HK-2 (cell line): ENCODE data around the gene RASD1.
"Not testable (repeated sequence)": the region's sequence is repeated elsewhere in the genome, so short reads cannot be mapped to it uniquely, and the experiment has no call there.

Source experiments
- DNase-seq: peaks from one replicate; pipeline ENCODE4 v3.0.0-alpha.2; 2018; ENCODE audit not compliant: unreplicated experiment

The RASD1 gene

DNA sequence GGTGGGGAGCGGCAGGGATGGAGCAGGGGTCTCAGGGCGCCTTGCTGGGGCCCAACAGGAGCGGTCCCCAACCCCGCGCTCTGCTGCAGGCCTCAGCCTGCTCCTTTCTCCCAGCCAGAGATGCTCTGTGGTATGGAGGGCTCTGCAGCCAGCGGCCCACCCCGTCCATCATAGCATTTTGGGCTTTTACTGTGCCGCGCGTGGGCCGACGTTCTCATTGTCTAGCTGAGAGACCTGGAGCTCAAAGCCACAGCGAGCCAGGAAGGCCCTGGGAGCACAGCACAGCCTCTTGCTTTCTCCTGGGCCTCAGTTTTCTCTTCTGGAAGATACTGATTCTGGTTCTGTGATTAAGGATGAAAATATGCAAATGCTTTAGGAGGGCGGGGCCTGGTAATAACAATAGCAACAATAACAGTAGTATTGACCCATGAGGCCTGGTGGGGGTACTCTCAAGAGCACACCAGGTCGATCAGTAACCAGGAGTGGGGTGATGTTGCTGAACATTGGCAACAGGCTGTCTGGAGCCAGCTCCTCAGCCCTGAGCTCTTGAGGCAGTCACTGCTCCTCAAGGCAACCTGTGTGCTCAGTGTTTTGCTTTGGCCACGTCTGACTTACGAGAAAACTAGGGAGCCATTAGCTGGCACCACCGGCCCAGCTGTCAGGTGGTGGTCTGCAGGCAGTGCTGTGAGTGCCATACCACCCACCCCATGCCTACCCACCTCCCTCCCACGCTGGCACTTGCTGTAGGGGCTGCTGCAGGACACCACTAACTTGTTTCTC, 1.1 kb upstream of the RASD1 start:
- no peak for DNase-seq

DNA sequence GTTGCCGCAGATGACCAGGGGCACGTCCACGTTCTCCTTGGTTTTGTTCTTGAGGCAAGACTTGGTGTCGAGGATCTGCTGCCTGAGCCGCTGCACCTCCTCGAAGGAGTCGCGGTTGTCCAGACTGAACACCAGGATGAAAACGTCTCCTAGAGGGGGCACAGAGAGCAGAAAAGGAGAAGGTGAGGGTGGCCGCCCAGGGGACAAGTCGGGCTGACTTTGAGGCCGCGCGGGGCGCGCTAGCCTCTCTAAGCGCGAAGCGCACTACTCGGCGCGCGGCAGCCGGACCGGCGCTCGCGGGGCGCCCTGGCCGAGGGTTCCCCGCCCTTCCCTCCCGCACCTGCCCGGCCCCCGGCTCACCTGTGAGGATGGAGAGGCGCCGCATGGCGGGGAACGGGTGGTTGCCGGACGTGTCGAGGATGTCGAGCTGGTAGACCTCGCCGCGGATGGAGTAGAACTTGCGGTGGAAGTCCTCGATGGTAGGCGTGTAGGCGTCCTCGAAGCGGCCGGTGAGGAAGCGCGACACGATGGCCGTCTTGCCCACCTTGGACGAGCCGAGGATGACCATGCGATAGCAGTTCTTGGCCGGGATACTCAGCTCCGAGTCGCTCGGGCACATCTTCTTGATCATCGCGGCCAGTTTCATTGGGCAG, 533 bp downstream of the RASD1 start:
- DNase-seq: peak; percentile 27

DNA sequence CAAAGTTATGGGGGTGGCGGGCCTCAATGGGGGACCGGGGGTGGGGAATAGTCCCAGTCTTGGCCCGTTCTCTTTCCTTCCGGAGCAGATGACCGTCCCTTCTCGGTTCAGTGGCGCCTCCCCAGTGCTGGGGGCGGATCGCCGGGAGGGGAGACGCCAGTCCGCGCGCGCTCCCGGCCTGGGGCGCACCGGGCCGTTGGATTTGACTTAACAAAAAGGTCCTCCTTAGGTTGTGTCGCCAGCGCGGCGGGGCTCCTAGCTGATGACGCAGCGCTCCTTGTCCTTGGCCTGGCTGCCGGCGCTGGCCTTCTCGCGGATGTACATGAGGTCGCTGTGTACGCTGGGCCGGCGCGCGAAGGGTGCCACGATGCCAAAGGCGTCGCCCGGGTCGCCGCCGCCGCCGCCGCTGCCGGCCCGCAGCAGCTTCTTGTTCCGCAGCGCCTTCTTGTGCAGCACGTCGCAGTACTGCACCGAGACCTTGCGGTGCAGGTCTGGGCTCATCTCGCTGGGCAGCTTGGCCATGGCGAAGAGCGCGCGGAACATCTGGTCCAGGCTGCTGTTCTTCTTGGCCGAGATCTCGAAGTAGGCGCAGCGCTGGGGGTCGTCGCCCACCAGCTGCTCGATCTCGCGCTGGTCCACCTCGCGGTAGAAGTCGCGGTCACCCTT, 1.2 kb downstream of the RASD1 start:
- DNase-seq: no peak

DNA sequence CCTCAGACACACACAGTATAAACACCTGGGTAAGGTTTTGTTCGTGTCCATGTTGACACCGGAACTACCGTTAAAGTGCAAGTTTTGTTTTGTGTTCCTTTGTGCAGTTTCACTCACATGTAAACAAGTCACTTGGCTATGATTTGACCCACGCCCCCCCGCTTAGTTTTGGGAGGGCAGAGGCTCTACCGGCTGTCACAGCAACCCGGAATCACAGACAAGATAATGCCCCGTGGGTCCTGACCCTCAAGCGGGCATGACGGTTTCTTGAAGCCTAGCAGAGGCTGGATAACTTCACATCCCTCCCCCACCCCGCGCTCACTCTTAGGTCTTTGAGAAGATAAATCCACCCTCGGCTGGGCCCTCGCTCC, 1.7 kb downstream of the RASD1 start:
- DNase-seq: no peak

DNA sequence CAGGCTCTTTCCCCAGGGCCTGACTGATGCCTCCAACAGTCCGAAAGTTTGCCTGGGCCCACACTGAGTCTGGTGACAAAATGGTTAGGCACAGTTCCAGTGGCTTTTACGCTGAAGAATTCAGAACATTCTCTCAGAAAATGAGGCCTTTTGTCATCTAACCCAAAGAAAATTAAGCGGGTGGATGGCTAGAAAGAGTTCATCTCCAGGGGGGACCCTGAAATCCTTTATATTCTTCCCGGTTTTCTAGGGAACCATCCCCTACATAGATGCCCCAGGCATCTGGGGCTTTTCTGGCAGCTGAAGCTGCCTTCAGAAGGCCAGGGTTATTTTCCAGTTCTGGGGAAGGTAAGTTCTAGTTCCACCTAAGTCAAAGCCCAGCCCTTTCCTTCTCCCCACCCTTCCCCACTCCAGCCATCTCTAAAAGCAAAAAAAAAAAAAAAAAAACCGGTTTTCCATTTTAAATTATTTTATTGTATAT, 2.2 kb downstream of the RASD1 start:
- DNase-seq: no peak

DNA sequence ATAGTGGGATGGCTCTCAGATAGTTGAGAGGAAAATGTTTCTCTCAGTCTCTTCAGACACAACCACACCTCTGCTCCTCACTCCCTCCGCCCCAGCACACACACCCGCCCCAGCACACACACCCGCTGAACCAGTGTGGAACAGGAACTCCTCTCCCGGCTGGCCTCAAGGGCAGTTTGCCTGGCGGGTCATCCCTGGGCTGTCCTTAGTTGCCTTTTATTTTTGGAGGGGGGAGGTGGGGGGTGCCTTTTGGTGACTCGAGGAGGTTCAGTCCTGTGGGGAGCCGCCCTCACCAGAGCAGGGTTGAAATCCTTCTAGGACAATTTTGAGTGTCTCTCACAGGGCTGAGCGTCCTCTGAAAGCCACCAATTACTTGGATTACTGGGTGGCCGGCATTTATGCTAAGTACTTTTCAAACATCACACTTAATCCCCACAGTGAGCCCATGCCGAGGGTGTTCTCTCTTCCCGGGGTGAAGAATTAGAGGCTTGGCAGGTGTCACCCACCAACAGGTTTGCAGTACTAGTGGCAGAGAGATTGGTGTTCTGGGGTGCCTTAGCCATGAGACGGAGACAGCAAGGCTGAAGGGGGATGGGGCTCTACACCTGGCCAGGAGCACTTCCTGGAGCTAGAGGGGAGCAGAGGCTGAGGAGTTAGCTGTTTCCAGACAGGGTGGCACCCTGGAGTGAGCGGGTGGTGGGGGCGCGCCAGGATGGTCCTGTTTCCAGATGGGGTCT, 2.8 kb downstream of the RASD1 start:
- DNase-seq: no peak

DNA sequence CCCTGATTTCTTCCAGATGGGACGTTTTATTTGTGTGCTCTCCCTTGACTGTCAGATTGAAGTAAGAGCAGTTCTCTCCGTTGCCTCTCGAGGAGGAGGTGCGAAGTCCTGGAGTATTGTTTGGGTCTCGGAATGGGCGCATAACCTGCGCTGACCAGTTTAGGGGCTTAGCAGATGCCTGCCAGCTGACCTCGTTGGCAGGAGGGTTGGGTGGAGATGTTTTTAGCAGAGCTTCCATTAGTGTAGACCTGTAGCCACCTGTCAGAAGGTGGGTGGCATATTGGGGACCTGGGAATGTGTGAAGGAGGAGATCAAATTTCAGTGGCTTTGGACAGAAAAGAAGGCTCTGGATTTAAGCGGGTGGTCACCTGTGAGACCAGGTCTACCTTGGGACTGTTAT, 3.6 kb downstream of the RASD1 start:
- DNase-seq: no peak

DNA sequence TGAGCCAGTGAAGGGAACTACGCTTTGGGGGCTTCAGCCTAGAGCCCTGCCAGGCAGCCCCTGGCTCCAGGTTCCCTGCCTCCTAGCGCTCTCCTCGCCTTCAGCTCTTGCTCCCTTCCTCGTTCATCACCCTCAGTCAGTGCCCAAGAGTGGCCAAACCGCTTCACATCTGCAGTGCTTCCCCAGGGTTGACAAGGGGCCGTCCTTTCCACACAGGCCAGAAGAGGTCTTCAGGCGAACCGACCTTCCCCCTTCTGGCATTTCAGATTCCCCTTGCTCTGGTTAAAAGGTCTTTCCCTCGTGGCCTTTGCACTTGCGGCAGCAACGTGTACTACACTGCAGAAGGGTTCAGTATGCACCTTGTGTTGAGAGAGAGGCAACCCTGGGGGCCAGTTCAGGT, 4.1 kb downstream of the RASD1 start:
- DNase-seq: no peak

DNA sequence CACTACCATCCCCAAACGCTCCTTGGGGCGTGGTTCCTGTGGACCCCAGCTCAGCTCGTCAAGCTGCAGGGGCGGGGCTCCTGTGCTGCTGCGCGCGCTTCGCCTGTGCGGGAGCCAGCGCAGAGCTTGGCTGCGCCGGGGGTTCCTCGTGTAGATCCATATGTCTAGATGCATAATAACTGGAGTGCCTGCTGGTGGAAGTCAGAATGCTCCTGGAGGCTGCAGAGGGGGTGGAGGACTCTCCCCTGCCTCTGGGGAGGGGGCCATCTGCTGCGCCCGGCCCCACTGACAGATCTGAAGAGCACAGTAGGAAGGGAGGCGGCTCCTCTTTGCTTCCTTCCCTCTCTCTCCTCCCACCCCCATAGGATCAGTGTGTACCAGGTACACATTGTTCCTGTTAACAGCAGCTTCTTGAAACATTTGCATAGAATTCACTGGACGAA, 4.6 kb downstream of the RASD1 start:
- DNase-seq: no peak

DNA sequence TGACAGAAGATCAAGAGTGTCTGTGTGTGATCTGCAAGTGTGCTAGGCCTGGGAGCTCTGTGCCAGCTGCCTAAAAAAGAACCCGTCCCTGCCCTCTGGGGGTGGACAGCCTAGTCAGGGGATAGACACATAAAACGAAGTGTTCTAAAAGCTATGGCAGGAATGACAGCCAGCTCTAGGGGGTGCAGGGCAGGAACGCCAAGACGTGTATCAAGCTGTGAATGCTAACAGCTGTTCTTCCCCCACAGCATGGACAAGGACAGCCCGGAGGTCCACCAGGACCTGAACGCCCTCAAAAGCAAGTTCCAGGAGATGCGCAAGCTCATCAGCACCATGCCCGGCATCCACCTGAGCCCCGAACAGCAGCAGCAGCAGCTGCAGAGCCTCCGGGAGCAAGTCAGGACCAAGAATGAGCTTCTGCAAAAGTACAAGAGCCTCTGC, 5.1 kb downstream of the RASD1 start:
- no peak for DNase-seq

DNA sequence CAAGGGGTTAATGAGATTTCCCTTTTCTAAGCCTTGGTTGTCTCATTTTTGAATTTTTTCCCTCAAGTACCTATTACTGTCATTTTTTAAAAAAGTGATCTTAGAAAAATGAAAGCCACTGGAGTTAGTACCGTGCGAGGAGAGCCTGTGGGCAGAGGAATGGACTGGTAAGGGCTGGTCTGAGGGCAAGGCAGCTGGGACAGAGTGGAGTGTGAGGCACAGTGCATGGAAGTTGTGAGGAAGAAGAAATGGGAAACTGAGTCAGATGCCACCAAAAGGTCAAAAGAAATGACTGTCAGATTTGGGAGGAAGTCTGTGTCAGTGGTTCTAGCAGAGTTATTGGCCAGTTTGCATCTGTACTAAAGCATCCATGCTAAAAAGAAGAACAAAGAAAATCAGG, 8.2 kb downstream of the RASD1 start:
- no peak for DNase-seq

DNA sequence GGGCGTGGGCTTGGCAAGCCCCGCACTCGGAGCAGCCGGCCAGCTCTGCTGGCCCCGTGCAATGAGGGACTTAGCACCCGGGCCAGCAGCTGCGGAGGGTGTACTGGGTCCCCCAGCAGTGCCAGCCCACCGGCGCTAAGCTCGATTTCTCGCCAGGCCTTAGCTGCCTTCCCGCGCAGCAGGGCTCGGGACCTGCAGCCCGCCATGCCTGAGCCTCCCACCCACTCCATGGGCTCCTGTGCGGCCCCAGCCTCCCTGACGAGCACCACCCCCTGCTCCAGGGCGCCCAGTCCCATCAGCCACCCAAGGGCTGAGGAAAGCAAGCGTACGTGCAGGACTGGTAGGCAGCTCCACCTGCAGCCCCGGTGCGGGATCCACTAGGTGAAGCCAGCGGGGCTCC, 9.8 kb downstream of the RASD1 start:
- not testable (repeated sequence) for DNase-seq

DNA sequence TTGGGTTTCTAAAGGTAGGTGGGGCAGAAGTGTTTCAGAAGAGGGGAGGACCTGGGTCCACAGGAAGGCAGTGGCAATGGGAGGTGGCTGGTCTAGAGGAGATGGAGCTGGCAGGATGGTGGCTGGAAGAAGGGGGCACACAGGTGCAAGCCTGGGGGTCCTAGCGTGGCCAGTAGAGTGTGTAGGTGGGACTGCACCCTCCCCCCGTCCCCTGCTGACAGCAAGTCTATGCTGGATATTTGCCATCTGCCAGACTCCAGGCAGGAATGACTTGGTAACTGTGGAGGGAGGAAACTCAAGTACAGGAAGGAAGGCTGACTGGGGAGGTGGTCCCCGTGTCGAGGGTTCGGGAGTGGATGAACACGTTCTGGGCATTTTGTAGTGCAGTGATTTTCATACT, 10.8 kb downstream of the RASD1 start:
- no peak for DNase-seq

DNA sequence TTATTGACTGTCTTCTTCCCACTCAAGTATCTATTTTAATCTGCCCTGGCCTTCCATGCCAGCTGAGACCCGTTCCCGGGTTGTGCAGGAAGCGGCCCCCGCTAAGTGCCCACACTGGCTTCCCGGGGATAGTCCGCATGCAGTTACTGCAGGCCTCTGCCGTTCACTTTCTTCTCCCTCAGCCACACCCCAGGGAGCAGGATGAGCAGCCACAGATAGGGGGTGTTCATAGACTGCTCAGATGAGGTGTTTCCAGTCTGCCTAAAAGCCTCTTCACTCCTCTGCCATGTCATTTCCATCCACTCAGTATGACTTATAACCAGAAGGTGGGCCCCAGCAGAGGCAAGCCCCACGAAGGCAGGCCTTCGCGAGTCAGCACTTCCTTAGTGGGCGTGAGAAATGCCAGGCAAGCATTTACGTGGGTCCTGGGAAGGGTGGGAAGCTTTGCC, 11.7 kb downstream of the RASD1 start:
- peak; percentile 38 for DNase-seq

DNA sequence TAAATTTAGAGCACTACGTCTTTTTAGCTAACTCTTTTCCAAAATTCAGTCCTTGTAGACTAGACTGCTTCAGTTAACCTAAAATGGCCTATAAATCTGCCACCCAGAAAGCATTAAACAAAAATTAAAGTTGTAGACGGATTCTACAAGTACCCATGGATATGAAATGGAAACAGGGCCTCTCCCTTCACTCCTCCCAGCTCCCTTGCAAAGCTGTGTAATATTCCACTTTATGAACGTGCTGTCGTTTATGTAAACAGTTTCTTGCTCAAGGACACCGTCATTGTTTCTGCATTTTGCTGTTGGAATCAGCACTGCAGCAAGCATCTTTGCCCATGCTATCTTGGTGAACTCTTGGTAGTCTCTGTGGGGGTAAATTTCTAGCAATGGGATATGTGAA, 14.3 kb downstream of the RASD1 start:
- DNase-seq: no peak

DNA sequence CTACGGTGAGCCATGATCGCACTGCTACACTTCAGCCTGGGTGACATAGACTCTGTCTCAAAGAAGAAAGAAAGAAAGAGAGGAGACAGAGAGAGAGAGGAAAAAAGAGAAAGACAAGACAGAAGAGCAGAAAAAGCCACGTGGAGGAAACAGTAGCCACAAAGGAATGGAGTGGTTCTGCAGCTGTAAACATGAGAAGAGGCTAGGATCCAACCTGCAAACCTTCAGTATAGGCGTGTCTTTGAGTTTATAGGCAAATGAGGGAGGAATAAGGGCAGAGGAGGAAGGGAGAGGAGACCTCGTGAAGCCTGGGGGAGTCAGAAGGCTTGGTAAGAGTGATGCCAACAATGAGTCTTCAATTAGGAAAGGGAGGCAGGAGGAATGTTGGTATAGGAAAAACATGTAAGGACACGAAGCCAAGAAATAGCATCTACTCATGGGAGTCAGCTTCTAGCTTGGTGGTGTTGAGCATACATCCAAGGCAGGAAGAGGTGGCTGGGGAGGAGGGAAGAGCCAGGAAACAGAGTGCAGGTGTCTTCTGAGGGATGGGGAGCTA, 15.5 kb downstream of the RASD1 start:
- DNase-seq: no peak

DNA sequence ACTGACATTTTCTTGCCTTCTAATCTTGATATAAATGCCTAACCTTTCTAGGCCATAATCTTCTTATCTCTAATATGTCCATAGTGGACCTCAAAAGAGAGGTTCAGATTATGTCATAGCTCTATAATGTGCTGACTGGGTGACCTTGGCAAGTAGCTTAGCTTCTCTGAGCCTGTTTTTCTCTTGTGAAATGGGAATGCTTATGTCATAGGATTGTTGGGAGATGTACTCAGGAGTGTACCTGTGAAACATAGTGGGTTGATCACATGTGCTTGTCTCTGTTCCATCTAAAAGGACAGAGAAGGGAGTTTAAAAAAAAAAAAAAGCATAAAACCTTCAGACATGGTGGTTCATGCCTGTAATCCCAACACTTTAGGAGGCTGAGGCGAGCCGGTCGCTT, 17.0 kb downstream of the RASD1 start:
- DNase-seq: no peak

DNA sequence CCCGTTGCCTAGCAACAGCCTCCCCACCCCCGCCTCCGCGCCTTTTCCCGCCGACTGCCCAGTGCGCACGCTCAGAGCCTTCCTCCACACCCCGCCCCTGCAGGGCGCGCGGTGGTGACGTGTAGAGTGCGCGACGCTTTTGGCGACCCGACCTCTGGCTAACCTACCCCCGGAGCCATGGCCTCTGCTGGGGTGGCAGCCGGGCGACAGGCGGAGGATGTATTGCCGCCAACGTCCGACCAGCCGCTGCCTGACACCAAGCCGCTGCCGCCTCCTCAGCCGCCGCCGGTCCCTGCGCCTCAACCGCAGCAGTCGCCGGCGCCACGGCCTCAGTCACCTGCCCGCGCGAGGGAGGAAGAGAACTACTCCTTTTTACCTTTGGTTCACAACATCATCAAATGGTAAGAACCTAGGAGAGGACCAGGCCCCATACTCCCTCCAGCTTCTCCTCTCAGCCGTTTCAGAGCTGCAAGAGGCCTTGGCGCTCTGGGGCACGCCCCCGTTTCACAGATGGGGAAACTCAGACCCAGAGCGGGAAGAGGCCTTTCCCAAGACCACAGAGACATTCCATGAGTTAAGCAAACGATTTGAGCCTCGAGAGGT, 19.2 kb downstream of the RASD1 start, which contains the start of gene MED9:
TSS of gene MED9 (plus strand) at position 136 of the 603 bp plus-strand sequence. CDS start at position 178, 42 bp downstream.
- DNase-seq: peak; percentile 89

DNA sequence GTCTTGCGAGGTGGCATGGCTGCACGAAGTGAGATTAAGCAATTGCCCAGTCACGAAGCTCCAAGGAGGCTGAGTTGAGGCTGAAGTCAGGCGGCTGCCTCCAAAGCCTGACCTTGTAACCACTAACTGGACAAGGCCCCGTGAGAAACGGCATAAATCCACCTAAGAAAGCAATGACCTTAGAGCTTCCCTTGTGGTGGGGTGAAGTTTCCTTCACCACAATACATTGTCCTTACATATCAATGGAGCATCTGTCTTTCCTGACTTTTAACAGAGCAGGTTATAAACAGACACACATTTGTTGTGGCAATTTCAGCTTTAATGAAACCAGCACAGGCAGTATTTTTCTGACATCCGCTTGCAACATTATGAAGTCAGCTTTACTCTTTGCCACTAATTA, 21.9 kb downstream of the RASD1 start:
- no peak for DNase-seq

DNA sequence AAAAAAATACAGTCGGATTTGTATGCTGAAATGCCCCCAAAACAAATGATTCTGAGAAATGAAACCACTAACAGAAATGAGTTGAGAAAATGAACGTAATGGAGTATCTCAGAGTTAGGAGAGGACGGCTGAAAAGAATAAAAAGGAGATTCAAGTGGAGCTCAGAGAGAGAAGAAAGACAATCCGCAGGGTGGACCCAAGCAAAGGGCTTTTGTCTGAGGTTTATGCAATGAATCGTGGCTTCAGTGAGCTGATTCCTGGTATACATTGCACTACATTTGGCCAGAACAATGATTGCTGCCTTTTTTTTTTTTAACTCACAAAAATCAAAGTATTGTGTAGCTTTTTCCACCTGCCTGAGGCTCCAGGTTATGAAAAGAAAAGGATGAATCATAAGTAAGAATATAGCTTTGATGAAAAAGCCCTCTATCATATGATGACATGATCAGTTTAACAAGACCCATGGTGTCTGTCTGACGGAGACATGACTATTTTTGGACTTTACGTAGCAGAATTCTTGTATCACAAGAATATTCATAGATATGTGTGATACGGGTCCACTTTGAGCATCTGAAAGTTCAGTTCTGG, 23.8 kb downstream of the RASD1 start:
- DNase-seq: no peak

DNA sequence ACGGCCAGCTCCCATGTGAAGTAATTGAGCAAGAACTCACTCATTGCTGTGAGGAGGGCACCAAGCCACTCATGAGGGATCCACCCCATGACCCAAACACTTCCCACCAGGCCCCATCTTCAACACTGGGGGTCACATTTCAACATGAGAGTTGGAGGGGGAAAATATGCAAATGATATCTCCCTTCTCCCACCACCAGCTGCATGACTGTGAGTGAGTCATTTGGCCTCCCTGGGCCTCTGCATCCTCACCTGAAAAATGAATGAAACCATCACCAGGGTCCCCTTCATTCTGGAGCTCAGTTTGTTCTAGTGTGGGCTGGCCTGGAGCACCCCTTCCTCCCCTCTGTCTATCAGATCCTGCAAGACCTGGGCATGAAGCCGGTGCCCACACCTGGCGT, 26.2 kb downstream of the RASD1 start:
- DNase-seq: no peak
